ENCODE data around the gene FOXC2.

FOXC2 gene

DNA sequence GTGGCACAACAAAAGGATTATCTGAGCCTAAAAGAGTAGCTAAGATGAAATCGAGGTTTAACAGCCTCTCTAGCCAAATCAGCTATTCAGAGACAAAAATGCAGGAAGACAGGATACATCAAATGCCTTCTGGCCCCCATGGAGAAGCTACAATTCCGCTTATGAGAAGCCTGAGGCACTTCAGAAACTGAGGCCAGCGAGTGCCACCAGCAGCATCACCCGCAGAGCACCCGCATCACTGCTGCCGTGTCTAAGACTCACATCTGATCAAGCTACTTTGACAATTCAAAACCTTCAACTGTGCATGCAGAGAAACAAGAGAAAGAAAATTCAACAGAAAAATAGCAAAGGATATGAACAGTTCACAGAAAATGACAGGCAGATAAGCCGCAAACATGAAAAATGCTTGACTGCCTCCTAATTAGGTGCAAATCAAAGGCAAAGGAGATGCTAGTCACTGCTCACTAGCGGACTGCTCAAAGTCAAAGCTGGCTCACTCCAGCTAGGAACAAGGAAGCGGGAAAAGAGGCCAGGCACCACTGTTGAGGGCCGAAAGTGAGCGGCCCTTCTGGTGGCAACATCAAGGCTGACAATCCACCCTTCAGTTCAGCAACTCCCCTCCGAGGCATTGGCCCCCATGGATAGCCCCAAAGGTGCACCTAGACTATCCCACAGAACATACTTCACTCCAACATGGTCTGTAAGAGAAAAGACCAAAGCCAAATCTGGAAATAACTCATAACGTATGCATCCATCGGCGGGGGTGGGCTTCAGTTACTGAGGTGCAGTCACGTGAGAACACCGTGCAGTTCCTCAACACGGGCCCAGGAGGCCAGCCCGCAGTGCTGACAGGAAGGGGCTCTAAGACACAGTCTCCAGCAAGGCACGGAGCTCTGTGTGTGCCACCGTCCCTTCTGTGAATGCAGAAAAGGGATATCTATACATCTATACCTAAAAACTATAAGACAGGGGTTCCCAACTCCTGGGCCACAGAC is 23.6 kb upstream of the FOXC2 start:
- no peak for DNase-seq (ENCODE audit: extremely low spot score)
- ChIA-PET POLR2A (no interaction called here), CTCF (no interaction called here)
- no peak for TF ChIP-seq HDGF (IDR thresholded peaks at IDR 0.05; ENCODE audit: borderline replicate concordance)
- no peak for TF ChIP-seq SP1 (IDR thresholded peaks at IDR 0.05)
- no peak for TF ChIP-seq CTBP1 (IDR thresholded peaks at IDR 0.05; ENCODE audit: borderline replicate concordance)
- no peak for TF ChIP-seq PKNOX1 (IDR thresholded peaks at IDR 0.05)
- no peak for TF ChIP-seq SUZ12 (IDR thresholded peaks at IDR 0.05)
- TF ChIP-seq L3MBTL2 (conservative IDR thresholded peaks at IDR 0.05), result no peak
- no peak for TF ChIP-seq FOXK2 (IDR thresholded peaks at IDR 0.05)

DNA sequence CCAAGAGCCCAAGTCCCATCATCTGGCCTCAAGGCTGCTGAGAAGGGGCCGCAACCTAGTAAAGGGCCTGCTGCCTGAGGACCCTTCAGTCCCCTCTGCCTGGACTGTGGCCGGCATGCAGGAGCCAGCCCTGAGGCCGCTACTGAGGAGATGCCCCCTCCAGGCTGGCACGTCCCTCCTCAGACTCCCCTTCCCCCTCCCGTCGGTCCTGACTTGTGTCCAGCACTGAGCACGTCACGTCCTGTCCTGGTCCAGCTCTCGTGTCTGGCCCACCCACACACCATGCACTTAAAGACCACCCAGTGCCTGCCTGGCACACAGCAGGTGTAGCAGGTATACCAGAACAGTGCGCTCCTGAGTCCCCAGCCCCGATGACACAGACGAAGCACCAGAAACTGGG is 21.1 kb upstream of the FOXC2 start:
- ChIA-PET POLR2A (no interaction called here), CTCF (no interaction called here)
- DNase-seq (ENCODE audit: extremely low spot score), result no peak
- no peak for TF ChIP-seq BHLHE40 (IDR thresholded peaks at IDR 0.05; ENCODE audit: borderline replicate concordance)
- TF ChIP-seq FOXK2 (IDR thresholded peaks at IDR 0.05), result no peak
- no peak for TF ChIP-seq HDGF (IDR thresholded peaks at IDR 0.05; ENCODE audit: borderline replicate concordance)
- no peak for TF ChIP-seq ELF4 (IDR thresholded peaks at IDR 0.05)
- TF ChIP-seq ZNF384 (IDR thresholded peaks at IDR 0.05), result no peak
- TF ChIP-seq TARDBP (IDR thresholded peaks at IDR 0.05), result no peak
- TF ChIP-seq ARNT (IDR thresholded peaks at IDR 0.05), result no peak
- no peak for TF ChIP-seq SP1 (IDR thresholded peaks at IDR 0.05)
- no peak for TF ChIP-seq FOXA1 (IDR thresholded peaks at IDR 0.05)
- TF ChIP-seq SUZ12 (IDR thresholded peaks at IDR 0.05), result no peak
- TF ChIP-seq NFRKB (IDR thresholded peaks at IDR 0.05), result no peak
- TF ChIP-seq L3MBTL2 (conservative IDR thresholded peaks at IDR 0.05), result no peak
- no peak for TF ChIP-seq PKNOX1 (IDR thresholded peaks at IDR 0.05)
- no peak for TF ChIP-seq FOXM1 (IDR thresholded peaks at IDR 0.05; ENCODE audit: borderline replicate concordance)
- no peak for TF ChIP-seq LEF1 (IDR thresholded peaks at IDR 0.05; ENCODE audit: borderline replicate concordance)

DNA sequence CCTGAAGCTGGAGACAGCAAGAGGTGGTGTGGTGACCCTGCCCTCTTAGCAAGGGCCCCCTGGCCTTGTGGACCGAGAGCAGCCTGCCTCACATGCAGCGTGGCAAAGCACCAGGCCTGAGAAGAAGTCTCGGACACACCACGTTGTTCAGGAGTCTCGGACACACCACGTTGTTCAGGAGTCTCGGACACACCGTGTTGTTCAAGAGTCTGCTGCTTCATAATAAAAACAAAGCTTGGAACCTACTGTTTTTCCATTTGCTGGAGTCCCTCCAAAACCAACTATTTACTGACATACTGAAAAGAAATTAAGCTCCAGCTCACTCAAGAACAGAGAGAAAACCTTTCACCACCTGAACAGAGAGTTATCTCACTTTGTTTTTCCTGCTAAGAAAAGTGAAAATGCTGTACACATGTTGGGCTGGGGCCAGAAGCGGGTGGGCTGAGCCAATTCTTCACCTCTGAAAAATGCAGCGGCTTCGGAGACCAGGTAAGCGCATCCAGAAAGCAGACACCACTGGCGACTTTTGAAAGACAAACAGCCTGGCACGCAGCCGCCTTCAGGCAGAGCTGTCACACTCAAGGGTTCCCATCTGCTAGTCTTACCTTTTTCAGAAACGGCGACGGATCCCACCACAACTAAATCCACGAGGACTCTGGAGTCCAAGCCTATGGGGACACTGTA is 20.5 kb upstream of the FOXC2 start:
- ChIA-PET CTCF (no interaction called here), POLR2A (no interaction called here)
- TF ChIP-seq NFRKB (IDR thresholded peaks at IDR 0.05) (no peak), ZNF384 (IDR thresholded peaks at IDR 0.05) (no peak), LEF1 (IDR thresholded peaks at IDR 0.05; ENCODE audit: borderline replicate concordance) (no peak), L3MBTL2 (conservative IDR thresholded peaks at IDR 0.05) (no peak), CTBP1 (IDR thresholded peaks at IDR 0.05; ENCODE audit: borderline replicate concordance) (no peak), SP1 (IDR thresholded peaks at IDR 0.05) (no peak), PKNOX1 (IDR thresholded peaks at IDR 0.05) (no peak), HDGF (IDR thresholded peaks at IDR 0.05; ENCODE audit: borderline replicate concordance) (no peak), FOXM1 (IDR thresholded peaks at IDR 0.05; ENCODE audit: borderline replicate concordance) (no peak)
- no peak for DNase-seq (ENCODE audit: extremely low spot score)

DNA sequence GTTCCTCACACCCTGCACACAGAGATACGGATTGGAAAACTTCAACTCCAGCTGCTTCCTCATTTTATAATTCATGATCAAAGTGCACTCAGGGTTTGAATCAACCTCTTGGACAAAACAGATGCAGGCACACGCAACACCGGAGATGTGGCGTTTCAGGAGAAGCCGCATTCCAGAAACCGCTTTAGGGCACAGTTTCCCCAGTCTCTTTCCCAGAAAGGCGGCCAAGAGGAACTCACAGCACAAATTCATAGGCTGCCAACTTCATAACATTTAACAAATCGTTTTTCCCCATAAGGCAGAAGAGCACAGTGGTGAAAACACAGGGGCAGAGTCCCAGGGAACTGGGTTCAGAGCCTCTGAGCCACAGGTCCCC is 20.0 kb upstream of the FOXC2 start:
- no peak for TF ChIP-seq NFRKB (IDR thresholded peaks at IDR 0.05)
- DNase-seq (ENCODE audit: extremely low spot score), result no peak
- ChIA-PET POLR2A (no interaction called here), CTCF (no interaction called here)

GRCh38 chr16:86547286-86547685 is 19.3 kb upstream of the FOXC2 start:
- POLR2A ChIA-PET, result no interaction called here
- TF ChIP-seq L3MBTL2 (conservative IDR thresholded peaks at IDR 0.05) (no peak), CTBP1 (IDR thresholded peaks at IDR 0.05; ENCODE audit: borderline replicate concordance) (no peak), PKNOX1 (IDR thresholded peaks at IDR 0.05) (no peak), BHLHE40 (IDR thresholded peaks at IDR 0.05; ENCODE audit: borderline replicate concordance) (no peak), ZNF384 (IDR thresholded peaks at IDR 0.05) (no peak), SP1 (IDR thresholded peaks at IDR 0.05) (no peak), TARDBP (IDR thresholded peaks at IDR 0.05) (no peak), FOXK2 (IDR thresholded peaks at IDR 0.05) (no peak), NFRKB (IDR thresholded peaks at IDR 0.05) (no peak), LEF1 (IDR thresholded peaks at IDR 0.05; ENCODE audit: borderline replicate concordance) (no peak), ELF4 (IDR thresholded peaks at IDR 0.05) (no peak), FOXA1 (IDR thresholded peaks at IDR 0.05) (no peak), FOXM1 (IDR thresholded peaks at IDR 0.05; ENCODE audit: borderline replicate concordance) (no peak), ARNT (IDR thresholded peaks at IDR 0.05) (no peak), SUZ12 (IDR thresholded peaks at IDR 0.05) (no peak), HDGF (IDR thresholded peaks at IDR 0.05; ENCODE audit: borderline replicate concordance) (no peak)
- DNase-seq (ENCODE audit: extremely low spot score), result no peak
- CTCF ChIA-PET, result no interaction called here

Data from HEK293T (cell line).